Mononuclear cell (primary cell): ENCODE results near the gene GALK2. TPM values are rescaled to one million over a fixed set of nuclear protein-coding genes. Genes with fewer than 3 reads are reported as not detected.
A peak's percentile ranks its signal among the peaks of the same experiment; 100 is the strongest.

Experiments
- H3K27me3 ChIP-seq: 2 replicates; pipeline ENCODE4 v1.6.0; 2011; ENCODE audit warnings: low read length, control low read depth; ENCODE audit not compliant: insufficient read depth
- H3K4me1 ChIP-seq: 2 replicates; pipeline ENCODE4 v1.5.1; 2011; ENCODE audit warnings: mild to moderate bottlenecking, low read length, control low read depth; ENCODE audit not compliant: insufficient read depth
- H3K4me3 ChIP-seq: 2 replicates; pipeline ENCODE4 v1.5.1; 2011; ENCODE audit warnings: mild to moderate bottlenecking, low read length, moderate library complexity
- H3K9me3 ChIP-seq: 2 replicates; pipeline ENCODE4 v1.5.1; 2011; ENCODE audit warnings: low read depth, mild to moderate bottlenecking, control low read depth, low read length
- total RNA-seq: library from RNA; depleted of rRNA; stranded (reverse); fragments of >200 nt; gene quantifications from one replicate; pipeline ENCODE4 v1.2.3, GENCODE V29; 2012

Gene GALK2
- total RNA-seq, result 14.5 TPM

GRCh38 chr15:49169880-49170597 is at the start of gene GALK2:
Gene GALK2, plus strand, starts transcription at chr15:49170247. Its CDS starts 76 bp downstream, at chr15:49170323.
- Histone ChIP-seq H3K4me1 (peaks cover 15% of the 10 kb centered on the region), H3K4me3 (peak within 1 kb of the TSS; percentile 71), H3K9me3 (no peaks in the 10 kb centered on the region), H3K27me3 (no peaks in the 10 kb centered on the region)

GRCh38 chr15:49120832-49121231 is 49.2 kb upstream of the GALK2 start:
- Histone ChIP-seq H3K27me3 (no peaks in the 10 kb centered on the region), H3K9me3 (no peaks in the 10 kb centered on the region), H3K4me3 (no peak overlapping the region), H3K4me1 (no peaks in the 10 kb centered on the region)

- H3K27me3 ChIP-seq, result no peaks in the 10 kb centered on the region
- no peaks in the 10 kb centered on the region for H3K9me3 ChIP-seq
- H3K4me1 ChIP-seq, result no peaks in the 10 kb centered on the region
- no peak overlapping the region for H3K4me3 ChIP-seq
Measured at GRCh38 chr15:49121901-49122300, 48.1 kb upstream of the GALK2 start.

- Histone ChIP-seq H3K27me3 (no peaks in the 10 kb centered on the region), H3K4me3 (no peak overlapping the region), H3K4me1 (no peaks in the 10 kb centered on the region), H3K9me3 (no peaks in the 10 kb centered on the region)
Measured at GRCh38 chr15:49122541-49123062, 47.4 kb upstream of the GALK2 start.

- Histone ChIP-seq H3K27me3 (no peaks in the 10 kb centered on the region), H3K9me3 (no peaks in the 10 kb centered on the region), H3K4me3 (no peak overlapping the region), H3K4me1 (no peaks in the 10 kb centered on the region)
Measured at GRCh38 chr15:49124371-49124770, 45.7 kb upstream of the GALK2 start.

- H3K27me3 ChIP-seq, result no peaks in the 10 kb centered on the region
- no peak overlapping the region for H3K4me3 ChIP-seq
- H3K9me3 ChIP-seq, result no peaks in the 10 kb centered on the region
- H3K4me1 ChIP-seq, result no peaks in the 10 kb centered on the region
Measured at GRCh38 chr15:49131403-49131802, 38.6 kb upstream of the GALK2 start.

- Histone ChIP-seq H3K4me1 (no peaks in the 10 kb centered on the region), H3K9me3 (no peaks in the 10 kb centered on the region), H3K4me3 (no peak overlapping the region), H3K27me3 (no peaks in the 10 kb centered on the region)
Measured at GRCh38 chr15:49134683-49135341, 35.2 kb upstream of the GALK2 start.

GRCh38 chr15:49135342-49135857 is 34.6 kb upstream of the GALK2 start:
- Histone ChIP-seq H3K4me3 (no peak overlapping the region), H3K9me3 (no peaks in the 10 kb centered on the region), H3K4me1 (no peaks in the 10 kb centered on the region), H3K27me3 (no peaks in the 10 kb centered on the region)

- no peak overlapping the region for H3K4me3 ChIP-seq
- H3K27me3 ChIP-seq, result no peaks in the 10 kb centered on the region
- no peaks in the 10 kb centered on the region for H3K4me1 ChIP-seq
- no peaks in the 10 kb centered on the region for H3K9me3 ChIP-seq
Measured at GRCh38 chr15:49135911-49136310, 34.1 kb upstream of the GALK2 start.

- no peaks in the 10 kb centered on the region for H3K4me1 ChIP-seq
- no peaks in the 10 kb centered on the region for H3K27me3 ChIP-seq
- H3K9me3 ChIP-seq, result no peaks in the 10 kb centered on the region
- no peak overlapping the region for H3K4me3 ChIP-seq
Measured at GRCh38 chr15:49137861-49138260, 32.2 kb upstream of the GALK2 start.

- Histone ChIP-seq H3K27me3 (no peaks in the 10 kb centered on the region), H3K4me1 (peaks cover 16% of the 10 kb centered on the region), H3K4me3 (no peak overlapping the region), H3K9me3 (no peaks in the 10 kb centered on the region)
Measured at GRCh38 chr15:49145651-49146609, 24.1 kb upstream of the GALK2 start.

GRCh38 chr15:49148298-49148697 is 21.7 kb upstream of the GALK2 start:
- H3K27me3 ChIP-seq, result no peaks in the 10 kb centered on the region
- H3K4me3 ChIP-seq, result no peak overlapping the region
- H3K9me3 ChIP-seq, result no peaks in the 10 kb centered on the region
- H3K4me1 ChIP-seq, result peaks cover 16% of the 10 kb centered on the region

- Histone ChIP-seq H3K9me3 (no peaks in the 10 kb centered on the region), H3K4me1 (peaks cover 21% of the 10 kb centered on the region), H3K4me3 (no peak overlapping the region), H3K27me3 (no peaks in the 10 kb centered on the region)
Measured at GRCh38 chr15:49148727-49149126, 21.3 kb upstream of the GALK2 start.

- no peak overlapping the region for H3K4me3 ChIP-seq
- H3K4me1 ChIP-seq, result peaks cover 30% of the 10 kb centered on the region
- no peaks in the 10 kb centered on the region for H3K27me3 ChIP-seq
- no peaks in the 10 kb centered on the region for H3K9me3 ChIP-seq
Measured at GRCh38 chr15:49151831-49152230, 18.2 kb upstream of the GALK2 start.
